Liver (tissue), 9 donors: Measurements from ENCODE around the gene CCDC68. TPM values are rescaled to one million over a fixed set of nuclear protein-coding genes. Genes with fewer than 3 reads are reported as not detected.

Experiments
- DNase-seq: peaks from one replicate; pipeline ENCODE4 v3.0.0-alpha.2; 2017; ENCODE audit warnings: low spot score
- H3K27ac ChIP-seq, 2 donors: one replicate each; pipeline ENCODE4 v1.7.0; 2013; ENCODE audit warnings: inconsistent platforms in 2 of 2, low read length in 2 of 2, control low read depth in 1 of 2, low read depth in 1 of 2, mild to moderate bottlenecking in 1 of 2
- H3K27me3 ChIP-seq, 4 donors: one replicate each; pipeline versions ENCODE4 v1.6.1 to v1.7.0; 2013; ENCODE audit warnings: low read length in 3 of 4, inconsistent platforms in 1 of 4, mild to moderate bottlenecking in 1 of 4, moderate library complexity in 1 of 4; ENCODE audit not compliant: control insufficient read depth in 4 of 4, insufficient read depth in 4 of 4
- H3K36me3 ChIP-seq, 4 donors: one replicate each; pipeline versions ENCODE4 v1.6.1 to v1.7.0; 2013; ENCODE audit warnings: low read length in 3 of 4, mild to moderate bottlenecking in 3 of 4, low read depth in 1 of 4, moderate library complexity in 1 of 4; ENCODE audit not compliant: control insufficient read depth in 4 of 4, insufficient read depth in 3 of 4
- H3K4me1 ChIP-seq, 4 donors: one replicate each; pipeline versions ENCODE4 v1.6.1 to v1.7.0; 2013; ENCODE audit warnings: low read length in 3 of 4, mild to moderate bottlenecking in 3 of 4, moderate library complexity in 1 of 4; ENCODE audit not compliant: control insufficient read depth in 4 of 4, insufficient read depth in 4 of 4
- H3K4me3 ChIP-seq, 3 donors: one replicate each; pipeline versions ENCODE4 v1.6.1 to v1.7.0; 2013; ENCODE audit warnings: low read length in 3 of 3, control low read depth in 1 of 3, low read depth in 1 of 3, mild to moderate bottlenecking in 1 of 3
- H3K9ac ChIP-seq, 2 donors: one replicate each; pipeline ENCODE4 v1.7.0; 2013; ENCODE audit warnings: low read length in 2 of 2, mild to moderate bottlenecking in 2 of 2, moderate library complexity in 2 of 2, control low read depth in 1 of 2, low read depth in 1 of 2
- H3K9me3 ChIP-seq, 4 donors: one replicate each; pipeline versions ENCODE4 v1.6.1 to v1.7.0; 2013; ENCODE audit warnings: low read length in 3 of 4; ENCODE audit not compliant: control insufficient read depth in 4 of 4
- ATF3 ChIP-seq: IDR thresholded peaks from 2 replicates; pipeline ENCODE4 v1.6.1; 2016; ENCODE audit warnings: antibody characterized with exemption
- CTCF ChIP-seq: fragments of 150-350 bp; IDR thresholded peaks from 2 replicates; pipeline ENCODE4 v1.5.1; 2017; ENCODE audit warnings: improper control_type of control experiment, low read depth, low read length; ENCODE audit not compliant: missing input control
- EGR1 ChIP-seq, 2 donors: IDR thresholded peaks; 2 replicates each; pipeline ENCODE4 v1.6.1; 2016 to 2018; ENCODE audit warnings: antibody characterized with exemption in 2 of 2, low read depth in 2 of 2
- FOXA1 ChIP-seq: IDR thresholded peaks from 2 replicates; pipeline ENCODE4 v1.6.1; 2016; ENCODE audit warnings: antibody characterized with exemption
- FOXA2 ChIP-seq: IDR thresholded peaks from 2 replicates; pipeline ENCODE4 v1.6.1; 2016; ENCODE audit warnings: antibody characterized with exemption
- GABPA ChIP-seq, 2 donors: IDR thresholded peaks in 1 of 2; conservative IDR thresholded peaks in 1 of 2; 2 replicates each; pipeline ENCODE4 v1.6.1; 2016; ENCODE audit warnings: antibody characterized with exemption in 2 of 2, mild to moderate bottlenecking in 1 of 2, moderate library complexity in 1 of 2
- HNF4A ChIP-seq, 2 donors: conservative IDR thresholded peaks; 2 replicates each; pipeline ENCODE4 v1.6.1; 2016; ENCODE audit warnings: antibody characterized with exemption in 2 of 2, mild to moderate bottlenecking in 2 of 2
- HNF4G ChIP-seq: IDR thresholded peaks from 2 replicates; pipeline ENCODE4 v1.6.1; 2016; ENCODE audit warnings: antibody characterized with exemption
- JUND ChIP-seq, 2 donors: IDR thresholded peaks; 2 replicates each; pipeline ENCODE4 v1.6.1; 2016; ENCODE audit warnings: antibody characterized with exemption in 2 of 2
- NR2F2 ChIP-seq: IDR thresholded peaks from 2 replicates; pipeline ENCODE4 v1.6.1; 2016; ENCODE audit warnings: antibody characterized with exemption
- RXRA ChIP-seq, 2 donors: IDR thresholded peaks; 2 replicates each; pipeline ENCODE4 v1.6.1; 2017 to 2018; ENCODE audit warnings: antibody characterized with exemption in 2 of 2, mild to moderate bottlenecking in 1 of 2
- SP1 ChIP-seq: IDR thresholded peaks from 2 replicates; pipeline ENCODE4 v1.6.1; 2018; ENCODE audit warnings: antibody characterized with exemption, mild to moderate bottlenecking
- TAF1 ChIP-seq: conservative IDR thresholded peaks from 2 replicates; pipeline ENCODE4 v1.6.1; 2016; ENCODE audit warnings: antibody characterized with exemption, mild to moderate bottlenecking
- YY1 ChIP-seq: IDR thresholded peaks from 2 replicates; pipeline ENCODE4 v1.6.1; 2016; ENCODE audit warnings: antibody characterized with exemption, mild to moderate bottlenecking
- ZBTB33 ChIP-seq: IDR thresholded peaks from 2 replicates; pipeline ENCODE4 v1.6.1; 2016; ENCODE audit warnings: antibody characterized with exemption
- WGBS: extraction: QIAGEN DNeasy Blood & Tissue Kit; methylation state at CpG from one replicate; pipeline ENCODE4 v1.1.7; 2013; 5-methylcytosine and 5-hydroxymethylcytosine counted together
- polyA plus RNA-seq, 2 donors: library from polyadenylated mRNA; stranded (reverse) in 1 of 2; unstranded in 1 of 2; fragments of 200-250 nt in 1 of 2; fragments of >200 nt in 1 of 2; fragmentation: Nextera tagmentation in 1 of 2; extraction: Ambion mirVana in 1 of 2; gene quantifications; one replicate each; pipeline versions ENCODE4 v1.2.1 to v1.2.3, GENCODE V29; 2013 to 2015
- total RNA-seq, 2 donors: library from RNA; depleted of rRNA; stranded (reverse); fragments of >200 nt; gene quantifications; one replicate each; pipeline ENCODE4 v1.2.3, GENCODE V29; 2014
- TF ChIP-seq, protein P1 (sequence below): IDR thresholded peaks from 2 replicates; pipeline ENCODE4 v1.6.1; 2016; ENCODE audit warnings: antibody characterized with exemption, mild to moderate bottlenecking
- donor health status: healthy.
- donor health status: healthy.
- donor health status: healthy.
- donor health status: healthy.
- donor health status: healthy.

CCDC68 gene
- total and polyA plus RNA-seq, 4 donors: 2.6 to 17.5 (median 11.2) TPM

GRCh38 chr18:54926593-54927325, 32.5 kb downstream of the CCDC68 start:
- no peak overlapping the region for H3K9ac ChIP-seq
- WGBS: 95% methylated on average over 3 of the region's 3 CpGs
- H3K36me3 ChIP-seq: peaks cover 2 to 4% (median 3%) of the 10 kb centered on the region in 4 donors

GRCh38 chr18:54924948-54925347, 34.3 kb downstream of the CCDC68 start:
- Histone ChIP-seq H3K27me3 (no peaks in the 10 kb centered on the region), H3K9me3 (no peaks in the 10 kb centered on the region), H3K27ac (no peak overlapping the region), H3K4me1 (no peaks in the 10 kb centered on the region), H3K36me3 (peaks cover 2 to 4% (median 3%) of the 10 kb centered on the region in 4 donors), H3K4me3 (no peak overlapping the region), H3K9ac (no peak overlapping the region)
- DNase-seq: no peak
- 86% methylated on average over 1 of the region's 1 CpG for WGBS
- TF ChIP-seq SP1: no peak
- TF ChIP-seq, protein P1, sequence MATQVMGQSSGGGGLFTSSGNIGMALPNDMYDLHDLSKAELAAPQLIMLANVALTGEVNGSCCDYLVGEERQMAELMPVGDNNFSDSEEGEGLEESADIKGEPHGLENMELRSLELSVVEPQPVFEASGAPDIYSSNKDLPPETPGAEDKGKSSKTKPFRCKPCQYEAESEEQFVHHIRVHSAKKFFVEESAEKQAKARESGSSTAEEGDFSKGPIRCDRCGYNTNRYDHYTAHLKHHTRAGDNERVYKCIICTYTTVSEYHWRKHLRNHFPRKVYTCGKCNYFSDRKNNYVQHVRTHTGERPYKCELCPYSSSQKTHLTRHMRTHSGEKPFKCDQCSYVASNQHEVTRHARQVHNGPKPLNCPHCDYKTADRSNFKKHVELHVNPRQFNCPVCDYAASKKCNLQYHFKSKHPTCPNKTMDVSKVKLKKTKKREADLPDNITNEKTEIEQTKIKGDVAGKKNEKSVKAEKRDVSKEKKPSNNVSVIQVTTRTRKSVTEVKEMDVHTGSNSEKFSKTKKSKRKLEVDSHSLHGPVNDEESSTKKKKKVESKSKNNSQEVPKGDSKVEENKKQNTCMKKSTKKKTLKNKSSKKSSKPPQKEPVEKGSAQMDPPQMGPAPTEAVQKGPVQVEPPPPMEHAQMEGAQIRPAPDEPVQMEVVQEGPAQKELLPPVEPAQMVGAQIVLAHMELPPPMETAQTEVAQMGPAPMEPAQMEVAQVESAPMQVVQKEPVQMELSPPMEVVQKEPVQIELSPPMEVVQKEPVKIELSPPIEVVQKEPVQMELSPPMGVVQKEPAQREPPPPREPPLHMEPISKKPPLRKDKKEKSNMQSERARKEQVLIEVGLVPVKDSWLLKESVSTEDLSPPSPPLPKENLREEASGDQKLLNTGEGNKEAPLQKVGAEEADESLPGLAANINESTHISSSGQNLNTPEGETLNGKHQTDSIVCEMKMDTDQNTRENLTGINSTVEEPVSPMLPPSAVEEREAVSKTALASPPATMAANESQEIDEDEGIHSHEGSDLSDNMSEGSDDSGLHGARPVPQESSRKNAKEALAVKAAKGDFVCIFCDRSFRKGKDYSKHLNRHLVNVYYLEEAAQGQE: no peak
- TF ChIP-seq NR2F2: no peak
- TF ChIP-seq RXRA (IDR thresholded peaks at IDR 0.05): no peak
- TF ChIP-seq CTCF: no peak
- TF ChIP-seq FOXA1: no peak
- TF ChIP-seq HNF4G: no peak
- no peak for TF ChIP-seq YY1
- no peak for TF ChIP-seq JUND (IDR thresholded peaks at IDR 0.05)
- no peak for TF ChIP-seq FOXA2
- no peak for TF ChIP-seq GABPA (IDR thresholded peaks at IDR 0.05 in 1 of 2, conservative IDR thresholded peaks at IDR 0.05 in 1 of 2)
- TF ChIP-seq ATF3: no peak
- no peak for TF ChIP-seq ZBTB33
- TF ChIP-seq HNF4A (conservative IDR thresholded peaks at IDR 0.05): no peak
- TF ChIP-seq EGR1 (IDR thresholded peaks at IDR 0.05; ENCODE audit: low read depth in 2 of 2): no peak

More at GRCh38 chr18:54926593-54927325, 32.5 kb downstream of the CCDC68 start:
- Histone ChIP-seq H3K27me3 (no peaks in the 10 kb centered on the region), H3K9me3 (no peaks in the 10 kb centered on the region), H3K27ac (no peak overlapping the region), H3K4me1 (no peaks in the 10 kb centered on the region), H3K4me3 (no peak overlapping the region)
- TF ChIP-seq HNF4A (conservative IDR thresholded peaks at IDR 0.05): no peak
- TF ChIP-seq GABPA (IDR thresholded peaks at IDR 0.05 in 1 of 2, conservative IDR thresholded peaks at IDR 0.05 in 1 of 2): no peak
- no peak for TF ChIP-seq ZBTB33
- TF ChIP-seq FOXA2: no peak
- TF ChIP-seq FOXA1: no peak
- no peak for TF ChIP-seq YY1
- TF ChIP-seq NR2F2: no peak
- no peak for TF ChIP-seq HNF4G
- no peak for TF ChIP-seq ATF3
- no peak for TF ChIP-seq EGR1 (IDR thresholded peaks at IDR 0.05; ENCODE audit: low read depth in 2 of 2)
- no peak for TF ChIP-seq TAF1
- DNase-seq: no peak
